Measurements from ENCODE around the gene MCM8.

The MCM8 gene

DNA sequence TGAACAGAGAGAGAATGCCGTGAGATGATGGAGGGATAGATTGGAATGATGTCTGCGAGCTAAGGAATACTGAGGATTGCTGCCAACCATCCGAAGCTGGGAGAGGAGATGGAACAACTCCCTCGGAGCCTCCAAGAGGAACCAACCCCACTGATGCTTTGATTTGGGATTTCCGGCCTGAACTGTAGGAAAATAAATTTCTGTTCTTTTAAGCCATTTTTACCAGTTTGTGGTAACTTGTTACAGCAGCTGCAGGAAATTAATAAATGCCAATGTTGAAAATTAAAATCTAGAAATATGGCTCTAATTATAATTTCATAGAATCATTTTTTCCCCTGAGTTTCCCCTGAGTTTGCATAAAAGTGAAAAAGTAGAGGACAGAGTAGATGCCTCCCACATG, 89.3 kb downstream of the MCM8 start:
- TF ChIP-seq, protein P1, sequence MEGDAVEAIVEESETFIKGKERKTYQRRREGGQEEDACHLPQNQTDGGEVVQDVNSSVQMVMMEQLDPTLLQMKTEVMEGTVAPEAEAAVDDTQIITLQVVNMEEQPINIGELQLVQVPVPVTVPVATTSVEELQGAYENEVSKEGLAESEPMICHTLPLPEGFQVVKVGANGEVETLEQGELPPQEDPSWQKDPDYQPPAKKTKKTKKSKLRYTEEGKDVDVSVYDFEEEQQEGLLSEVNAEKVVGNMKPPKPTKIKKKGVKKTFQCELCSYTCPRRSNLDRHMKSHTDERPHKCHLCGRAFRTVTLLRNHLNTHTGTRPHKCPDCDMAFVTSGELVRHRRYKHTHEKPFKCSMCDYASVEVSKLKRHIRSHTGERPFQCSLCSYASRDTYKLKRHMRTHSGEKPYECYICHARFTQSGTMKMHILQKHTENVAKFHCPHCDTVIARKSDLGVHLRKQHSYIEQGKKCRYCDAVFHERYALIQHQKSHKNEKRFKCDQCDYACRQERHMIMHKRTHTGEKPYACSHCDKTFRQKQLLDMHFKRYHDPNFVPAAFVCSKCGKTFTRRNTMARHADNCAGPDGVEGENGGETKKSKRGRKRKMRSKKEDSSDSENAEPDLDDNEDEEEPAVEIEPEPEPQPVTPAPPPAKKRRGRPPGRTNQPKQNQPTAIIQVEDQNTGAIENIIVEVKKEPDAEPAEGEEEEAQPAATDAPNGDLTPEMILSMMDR (IDR thresholded peaks at IDR 0.05; ENCODE audit: low read depth, low read length), result no peak
- DNase-seq (ENCODE audit: extremely low read depth, low read depth), result no peak

DNA sequence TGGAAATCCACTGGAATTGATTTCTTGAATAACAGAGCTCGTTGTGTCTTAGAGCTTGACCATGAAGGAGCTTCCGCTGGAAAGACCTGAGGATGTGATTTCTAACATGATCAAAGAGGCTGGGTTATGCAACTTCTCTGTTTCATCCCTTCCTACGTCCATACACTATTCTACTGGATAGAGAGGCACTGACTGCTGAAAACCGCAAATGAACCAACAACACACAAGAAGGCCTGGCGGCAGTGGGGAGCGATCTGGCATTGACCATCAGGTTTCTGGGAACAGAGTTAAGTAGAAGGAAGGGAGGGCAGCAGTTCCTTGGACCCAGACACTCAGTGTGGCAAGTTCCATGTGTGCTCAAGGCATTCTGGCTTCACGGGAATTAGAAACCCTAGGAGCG, 90.1 kb downstream of the MCM8 start:
- no peak for DNase-seq (ENCODE audit: extremely low read depth, low read depth)
- TF ChIP-seq, protein P1 (IDR thresholded peaks at IDR 0.05; ENCODE audit: low read depth, low read length), result no peak

DNA sequence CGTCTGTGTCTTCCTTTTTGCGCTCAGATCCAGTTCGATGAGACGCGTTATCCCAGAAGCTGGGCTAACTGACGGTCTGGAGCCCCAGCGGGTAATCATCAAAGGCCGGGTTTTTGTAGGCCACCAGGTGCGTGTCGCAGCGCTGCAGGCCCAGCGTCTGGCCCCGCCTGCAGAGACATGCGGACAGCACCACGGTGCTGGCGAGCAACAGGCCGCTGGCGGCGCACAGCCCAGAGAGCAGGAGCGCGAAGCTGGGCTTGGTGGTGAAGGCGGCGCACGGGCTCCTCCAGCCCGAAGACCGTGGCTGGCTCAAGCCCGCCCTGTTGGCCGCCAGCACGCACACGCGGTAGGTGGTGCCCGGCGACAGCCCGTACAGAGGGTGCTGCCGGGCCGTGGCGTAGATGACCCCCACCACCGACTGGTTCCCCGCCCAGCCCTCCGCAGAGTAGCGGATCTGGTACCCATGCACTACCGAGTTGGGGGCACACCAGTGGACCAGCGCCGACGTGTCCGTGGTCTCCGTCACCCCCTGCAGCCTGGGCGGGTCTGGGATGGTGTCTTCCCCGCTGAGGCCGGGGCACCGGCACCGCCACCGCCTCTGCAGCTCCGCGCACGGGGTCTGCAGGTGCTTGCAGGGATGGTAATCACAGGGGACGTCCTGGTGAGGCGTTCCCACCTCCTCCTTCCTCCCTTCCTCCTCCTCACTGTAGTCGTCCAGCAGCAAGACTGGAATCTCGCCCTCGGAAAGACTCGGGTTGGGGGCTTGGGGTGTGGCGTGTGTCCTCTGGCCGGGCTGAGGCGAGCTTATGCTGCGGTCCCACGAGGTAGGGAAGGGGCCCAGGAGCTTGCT, 90.7 kb downstream of the MCM8 start:
- no peak for DNase-seq (ENCODE audit: extremely low read depth, low read depth)
- TF ChIP-seq, protein P1 (IDR thresholded peaks at IDR 0.05; ENCODE audit: low read depth, low read length), result no peak

DNA sequence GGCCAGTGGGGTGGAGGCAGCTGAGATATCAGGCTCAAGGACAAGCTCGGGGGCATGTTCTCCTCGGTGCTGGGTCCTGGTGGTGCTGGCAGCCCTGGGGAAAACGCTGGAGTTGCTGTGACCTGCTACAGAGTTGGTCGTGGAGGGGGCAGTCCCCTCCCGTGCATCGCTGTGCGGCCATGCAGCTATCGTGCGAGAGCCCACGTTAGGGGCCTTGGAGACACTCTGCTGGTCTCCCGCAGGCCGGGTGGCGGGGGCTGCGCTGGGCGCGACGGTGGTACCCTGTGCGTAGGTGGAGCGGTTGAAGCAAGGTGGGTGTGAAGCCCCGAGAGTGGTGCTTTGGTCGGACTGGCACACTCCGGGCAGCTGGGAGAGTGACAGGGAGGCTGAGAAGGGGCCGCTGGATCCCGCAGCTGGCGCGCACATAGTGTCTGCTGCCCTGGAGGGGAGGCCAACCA, 91.4 kb downstream of the MCM8 start:
- TF ChIP-seq, protein P1 (IDR thresholded peaks at IDR 0.05; ENCODE audit: low read depth, low read length), result no peak
- no peak for DNase-seq (ENCODE audit: extremely low read depth, low read depth)

DNA sequence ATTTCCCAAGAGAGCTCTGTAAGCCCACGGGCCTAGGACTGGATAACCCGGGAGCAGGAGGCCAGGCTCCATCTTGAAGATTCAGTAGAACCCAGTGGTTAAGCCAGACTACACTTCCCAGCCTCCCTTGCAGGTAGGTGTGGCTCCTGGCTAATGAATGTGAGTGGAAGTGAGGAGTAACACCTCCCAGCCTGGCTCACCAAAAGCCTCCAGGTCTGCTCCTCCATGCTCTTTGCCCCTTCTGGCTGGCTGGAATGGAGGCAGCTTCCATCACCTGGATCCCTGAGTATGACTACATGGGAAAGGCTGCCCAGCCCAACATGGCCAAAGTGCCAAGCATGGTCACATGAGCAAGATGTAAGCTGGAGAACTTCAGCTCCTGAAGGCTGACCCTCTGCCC, 93.7 kb downstream of the MCM8 start:
- TF ChIP-seq, protein P1 (IDR thresholded peaks at IDR 0.05; ENCODE audit: low read depth, low read length), result no peak
- no peak for DNase-seq (ENCODE audit: extremely low read depth, low read depth)

DNA sequence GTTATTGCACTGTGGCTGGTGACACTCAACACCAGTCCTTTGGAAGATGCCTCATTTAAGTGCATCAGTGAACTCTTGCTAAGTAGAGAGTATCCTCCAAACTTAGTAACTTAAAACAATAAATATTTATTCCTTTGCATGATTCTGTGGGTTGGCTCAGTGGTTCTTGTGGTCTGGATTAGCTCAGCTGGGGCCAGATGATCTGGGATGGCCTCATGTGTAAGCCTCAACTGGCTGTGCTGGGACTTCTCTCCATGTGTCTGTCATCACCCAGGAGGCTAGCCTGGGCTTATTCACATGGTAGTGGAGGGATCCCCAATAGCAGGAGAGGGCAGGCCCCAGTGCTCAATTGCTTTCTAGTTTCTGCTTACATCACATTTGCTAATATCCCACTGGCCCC, 95.1 kb downstream of the MCM8 start:
- TF ChIP-seq, protein P1 (IDR thresholded peaks at IDR 0.05; ENCODE audit: low read depth, low read length), result no peak
- DNase-seq (ENCODE audit: extremely low read depth, low read depth), result peak; percentile 11

DNA sequence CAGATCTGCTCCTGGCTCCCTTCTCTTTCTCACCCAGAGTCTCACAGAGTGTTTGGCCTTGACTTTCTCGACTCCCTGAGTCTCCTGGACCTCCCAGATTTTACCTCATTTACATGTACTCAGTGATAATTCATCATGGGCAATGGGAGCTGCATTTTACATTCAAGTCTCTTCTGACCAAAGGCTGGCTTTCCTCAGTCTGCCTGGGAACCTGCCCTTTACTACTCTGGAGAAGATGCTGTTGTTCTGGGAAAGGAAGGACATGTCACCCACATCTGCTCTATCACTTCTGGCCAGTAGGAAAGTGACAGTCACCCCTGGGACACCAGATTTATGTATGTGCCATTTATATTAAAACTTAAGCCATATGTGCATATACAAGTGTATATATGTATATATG, 96.0 kb downstream of the MCM8 start:
- TF ChIP-seq, protein P1 (IDR thresholded peaks at IDR 0.05; ENCODE audit: low read depth, low read length), result no peak
- no peak for DNase-seq (ENCODE audit: extremely low read depth, low read depth)
